Stimulated activated CD4-positive, alpha-beta T cell treated with anti-CD3 and anti-CD28 coated beads, Interleukin-15, amount 100 ng/mL, for 24 hours (primary cell): ENCODE measurements around the gene CCDC47.
A peak's percentile ranks its signal among the peaks of the same experiment; 100 is the strongest.

ENCODE experiments used
- DNase-seq: peaks from one replicate; pipeline ENCODE4 v3.0.0-alpha.2; 2020

The CCDC47 gene

DNA sequence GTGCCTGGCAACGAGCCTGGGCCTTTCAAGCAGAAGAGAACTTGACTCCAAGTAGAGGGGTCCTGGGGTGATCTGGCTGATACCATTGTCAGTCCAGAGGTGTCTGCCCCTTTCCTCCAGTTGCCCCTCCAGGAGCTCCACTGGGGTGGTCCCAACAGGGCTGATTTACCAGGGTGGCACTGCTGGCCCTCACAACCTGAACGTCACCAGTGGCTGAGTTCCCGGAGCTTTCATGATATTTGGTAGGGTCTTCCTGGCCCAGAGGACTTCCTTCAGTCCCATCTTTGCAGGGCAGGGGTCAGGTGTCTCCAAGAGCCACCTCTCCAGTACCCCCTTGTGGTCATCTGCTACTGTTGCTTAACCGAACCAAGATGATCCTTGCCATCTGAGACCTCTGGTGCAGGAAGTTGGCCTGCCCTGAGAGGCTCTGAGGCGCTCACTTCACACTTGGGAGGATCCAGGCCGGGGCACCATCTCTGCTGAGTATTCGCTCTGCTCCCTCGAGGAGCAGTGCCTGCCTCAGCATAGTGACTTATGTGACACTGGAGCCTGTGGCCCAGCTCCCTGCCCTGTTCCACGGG, 76.9 kb downstream of the CCDC47 start:
- DNase-seq, result peak; percentile 51

DNA sequence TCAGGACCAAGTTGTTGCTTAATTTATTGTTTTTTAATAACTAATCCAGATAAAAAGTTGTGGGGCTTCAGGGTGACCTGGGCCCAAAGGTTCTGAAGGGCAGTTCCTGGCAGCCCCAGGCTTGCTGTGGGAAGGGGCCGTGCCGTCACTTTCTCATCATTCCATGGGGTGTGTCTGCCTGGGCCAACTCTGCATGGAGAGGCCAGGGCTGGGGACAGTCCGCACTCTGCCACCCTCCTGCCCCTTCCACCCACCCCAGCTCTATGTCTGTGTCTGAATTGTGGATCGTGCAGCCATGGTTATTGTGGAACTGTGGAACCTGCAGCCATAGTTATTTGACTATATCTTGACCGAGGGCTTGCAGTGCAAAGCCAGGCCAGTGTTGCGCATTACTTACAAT, 77.5 kb downstream of the CCDC47 start:
- DNase-seq, result no peak
